ENCODE measurements around the gene POLR2H. TPM values are rescaled to one million over a fixed set of nuclear protein-coding genes. Genes with fewer than 3 reads are reported as not detected.
"Not testable (repeated sequence)": the region's sequence is repeated elsewhere in the genome, so short reads cannot be mapped to it uniquely, and the experiment has no call there.

The POLR2H gene
- polyA plus RNA-seq, 1 experiment, result 72.0 TPM

DNA sequence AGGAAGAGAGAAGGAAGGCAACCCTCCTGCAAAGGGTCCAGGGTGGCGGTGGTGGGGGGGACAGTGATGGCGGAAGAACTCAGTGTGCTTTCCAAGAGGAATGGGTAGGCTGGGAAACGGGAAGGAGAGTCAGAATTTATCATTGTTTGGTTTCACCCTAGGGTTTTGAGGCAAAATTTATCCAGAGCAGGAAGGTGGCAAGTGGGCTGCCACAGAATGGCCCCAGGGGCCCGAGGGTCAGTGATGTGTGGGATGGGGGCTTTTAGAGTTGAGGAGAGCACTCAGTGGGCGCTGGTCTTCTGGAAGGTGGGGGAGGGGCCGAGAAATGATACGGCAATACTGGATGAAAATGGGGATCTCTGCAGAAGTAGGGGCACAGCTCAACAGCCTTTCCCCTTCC, 23.5 kb upstream of the POLR2H start:
- Histone ChIP-seq H3K4me3 (ENCODE audit: low read depth, low read length) (no peak overlapping the region), H3K27me3 (ENCODE audit: control insufficient read depth, insufficient read depth, low read length) (no peaks in the 10 kb centered on the region), H3K36me3 (ENCODE audit: control insufficient read depth, insufficient read depth, low read length) (peaks cover 17% of the 10 kb centered on the region)
- ChIA-PET CTCF (interaction anchor here (1.3 to 10.5 kb wide), 2 partner anchors 11 to 16 kb away, joined by 4 to 65 read pairs; no protein-coding TSS in a partner anchor), POLR2A (no interaction called here)
- DNase-seq (ENCODE audit: low read depth), result no peak
- TF ChIP-seq, protein P1, sequence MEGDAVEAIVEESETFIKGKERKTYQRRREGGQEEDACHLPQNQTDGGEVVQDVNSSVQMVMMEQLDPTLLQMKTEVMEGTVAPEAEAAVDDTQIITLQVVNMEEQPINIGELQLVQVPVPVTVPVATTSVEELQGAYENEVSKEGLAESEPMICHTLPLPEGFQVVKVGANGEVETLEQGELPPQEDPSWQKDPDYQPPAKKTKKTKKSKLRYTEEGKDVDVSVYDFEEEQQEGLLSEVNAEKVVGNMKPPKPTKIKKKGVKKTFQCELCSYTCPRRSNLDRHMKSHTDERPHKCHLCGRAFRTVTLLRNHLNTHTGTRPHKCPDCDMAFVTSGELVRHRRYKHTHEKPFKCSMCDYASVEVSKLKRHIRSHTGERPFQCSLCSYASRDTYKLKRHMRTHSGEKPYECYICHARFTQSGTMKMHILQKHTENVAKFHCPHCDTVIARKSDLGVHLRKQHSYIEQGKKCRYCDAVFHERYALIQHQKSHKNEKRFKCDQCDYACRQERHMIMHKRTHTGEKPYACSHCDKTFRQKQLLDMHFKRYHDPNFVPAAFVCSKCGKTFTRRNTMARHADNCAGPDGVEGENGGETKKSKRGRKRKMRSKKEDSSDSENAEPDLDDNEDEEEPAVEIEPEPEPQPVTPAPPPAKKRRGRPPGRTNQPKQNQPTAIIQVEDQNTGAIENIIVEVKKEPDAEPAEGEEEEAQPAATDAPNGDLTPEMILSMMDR (IDR thresholded peaks at IDR 0.05; ENCODE audit: insufficient read depth, low read depth, low read length), result no peak

DNA sequence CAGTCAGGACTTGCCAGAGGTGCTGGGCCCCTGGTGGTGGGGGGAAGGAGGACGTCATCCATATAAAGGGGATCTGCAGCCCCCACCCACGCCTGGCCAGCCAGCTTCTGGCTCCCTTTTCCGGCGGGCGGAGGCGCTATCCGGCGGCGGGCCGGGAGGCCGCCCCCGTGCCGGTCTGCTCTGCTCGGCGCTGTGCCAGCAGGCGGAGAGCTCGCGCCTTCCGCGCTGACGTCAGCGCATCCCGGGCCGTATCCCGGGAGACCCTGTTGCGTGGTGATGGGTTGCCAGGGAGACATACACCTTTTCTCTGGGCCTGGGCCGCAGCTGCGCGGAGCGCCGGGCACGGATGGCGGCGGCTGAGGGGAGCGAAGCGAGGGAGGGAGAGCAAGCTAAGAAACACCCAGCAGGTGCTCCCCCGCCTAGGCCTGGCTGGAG, 23.0 kb upstream of the POLR2H start:
- DNase-seq (ENCODE audit: low read depth), result no peak
- H3K27me3 ChIP-seq (ENCODE audit: control insufficient read depth, insufficient read depth, low read length), result no peaks in the 10 kb centered on the region
- POLR2A ChIA-PET, result no interaction called here
- CTCF ChIA-PET, result interaction anchor here (0.8 to 10.5 kb wide), 2 partner anchors 16 to 222 kb away, joined by 3 to 65 read pairs; no protein-coding TSS in a partner anchor
- H3K36me3 ChIP-seq (ENCODE audit: control insufficient read depth, insufficient read depth, low read length), result peaks cover 15% of the 10 kb centered on the region
- TF ChIP-seq, protein P1 (IDR thresholded peaks at IDR 0.05; ENCODE audit: insufficient read depth, low read depth, low read length), result no peak
- H3K4me3 ChIP-seq (ENCODE audit: low read depth, low read length), result no peak overlapping the region

DNA sequence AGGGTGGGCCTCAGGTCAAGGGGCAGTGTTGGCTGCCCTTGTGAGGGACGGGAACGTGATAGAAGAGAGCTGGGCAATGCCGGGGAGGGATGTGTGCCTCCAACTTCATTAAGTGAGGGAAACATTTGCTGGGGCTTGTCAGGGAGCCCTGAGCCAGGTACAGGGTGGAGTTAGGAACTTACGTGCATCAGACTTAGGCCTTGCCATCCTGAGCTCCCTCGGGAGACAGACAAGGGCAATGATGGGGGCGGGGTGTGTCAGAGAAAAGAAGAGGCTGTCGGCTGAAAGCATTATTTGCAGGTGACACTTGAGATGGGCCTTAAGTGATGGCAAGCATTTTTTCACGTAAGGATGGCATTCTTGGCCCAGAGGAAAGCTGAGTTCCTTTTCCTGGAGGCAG, 22.5 kb upstream of the POLR2H start:
- CTCF ChIA-PET, result interaction anchor here (0.8 to 10.5 kb wide), 4 partner anchors 15 to 222 kb away, joined by 3 to 65 read pairs (median 3); no protein-coding TSS in a partner anchor

DNA sequence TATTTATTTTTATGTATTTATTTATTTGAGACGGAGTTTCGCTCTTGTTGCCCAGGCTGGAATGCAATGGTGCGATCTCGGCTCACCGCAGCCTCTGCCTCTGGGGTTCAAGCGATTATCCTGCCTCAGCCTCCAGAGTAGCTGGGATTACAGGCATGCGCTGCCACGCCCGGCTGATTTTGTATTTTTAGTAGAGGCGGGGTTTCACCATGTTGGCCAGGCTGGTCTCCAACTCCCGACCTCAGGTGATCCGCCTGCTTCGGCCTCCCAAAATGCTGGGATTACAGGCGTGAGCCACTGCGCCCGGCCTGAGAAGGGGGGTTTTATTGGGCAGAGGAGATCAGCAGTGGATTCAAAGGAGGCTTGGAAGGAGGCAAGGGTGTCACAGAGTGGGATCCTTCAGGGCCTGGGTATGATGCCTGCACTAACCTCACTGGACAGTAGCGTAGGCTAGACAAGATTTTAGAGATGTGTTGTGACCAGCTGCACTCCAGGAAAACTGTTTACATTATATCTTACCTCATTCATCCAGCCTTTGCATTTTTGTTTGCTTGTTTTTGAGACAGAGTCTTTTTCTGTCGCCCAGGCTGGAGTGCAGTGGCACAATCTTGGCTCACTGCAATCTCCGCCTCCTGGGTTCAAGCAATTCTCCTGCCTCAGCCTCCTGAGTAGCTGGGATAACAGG, 21.9 kb upstream of the POLR2H start:
- CTCF ChIA-PET, result interaction anchor here (0.8 to 10.5 kb wide), 4 partner anchors 15 to 221 kb away, joined by 3 to 65 read pairs (median 3); no protein-coding TSS in a partner anchor
- H3K27me3 ChIP-seq (ENCODE audit: control insufficient read depth, insufficient read depth, low read length); POLR2A ChIA-PET; H3K4me3 ChIP-seq (ENCODE audit: low read depth, low read length); DNase-seq (ENCODE audit: low read depth): not testable (repeated sequence)
- peaks cover 14% of the 10 kb centered on the region for H3K36me3 ChIP-seq (ENCODE audit: control insufficient read depth, insufficient read depth, low read length)

More for the DNA sequence above, 22.5 kb upstream of the POLR2H start:
- POLR2A ChIA-PET, result no interaction called here
- DNase-seq (ENCODE audit: low read depth), result no peak
- H3K36me3 ChIP-seq (ENCODE audit: control insufficient read depth, insufficient read depth, low read length), result peaks cover 12% of the 10 kb centered on the region
- no peak overlapping the region for H3K4me3 ChIP-seq (ENCODE audit: low read depth, low read length)
- no peaks in the 10 kb centered on the region for H3K27me3 ChIP-seq (ENCODE audit: control insufficient read depth, insufficient read depth, low read length)
- TF ChIP-seq, protein P1 (IDR thresholded peaks at IDR 0.05; ENCODE audit: insufficient read depth, low read depth, low read length), result no peak

DNA sequence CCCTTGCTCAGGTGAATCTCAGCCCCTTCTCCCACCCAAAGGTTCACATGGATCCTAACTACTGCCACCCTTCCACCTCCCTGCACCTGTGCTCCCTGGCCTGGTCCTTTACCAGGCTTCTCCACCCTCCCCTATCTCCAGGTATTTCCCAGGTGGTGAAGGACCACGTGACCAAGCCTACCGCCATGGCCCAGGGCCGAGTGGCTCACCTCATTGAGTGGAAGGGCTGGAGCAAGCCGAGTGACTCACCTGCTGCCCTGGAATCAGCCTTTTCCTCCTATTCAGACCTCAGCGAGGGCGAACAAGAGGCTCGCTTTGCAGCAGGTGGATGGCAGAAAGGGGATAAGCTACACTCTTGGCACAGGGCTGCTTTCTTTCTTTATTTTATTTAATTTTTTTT, 19.6 kb upstream of the POLR2H start:
- H3K4me3 ChIP-seq (ENCODE audit: low read depth, low read length), result no peak overlapping the region
- CTCF ChIA-PET, result interaction anchor here (0.9 to 10.5 kb wide), 2 partner anchors 12 to 30 kb away, joined by 3 to 65 read pairs; no protein-coding TSS in a partner anchor
- no peaks in the 10 kb centered on the region for H3K27me3 ChIP-seq (ENCODE audit: control insufficient read depth, insufficient read depth, low read length)
- H3K36me3 ChIP-seq (ENCODE audit: control insufficient read depth, insufficient read depth, low read length), result peaks cover 10% of the 10 kb centered on the region
- TF ChIP-seq, protein P1 (IDR thresholded peaks at IDR 0.05; ENCODE audit: insufficient read depth, low read depth, low read length), result no peak
- POLR2A ChIA-PET, result no interaction called here
- DNase-seq (ENCODE audit: low read depth), result no peak
